HS-27A (cell line): ENCODE data around the gene HMGN1.

Source experiments
- DNase-seq: peaks from one replicate; pipeline ENCODE4 v3.0.0-alpha.2; 2012; ENCODE audit warnings: low read depth, missing footprints

Gene HMGN1

GRCh38 chr21:39296891-39297290 lies 52.0 kb downstream of the HMGN1 start:
- no peak for DNase-seq
